ENCODE results near the gene TRIM24.
"Not testable (repeated sequence)": the region's sequence is repeated elsewhere in the genome, so short reads cannot be mapped to it uniquely, and the experiment has no call there.

TRIM24 gene

GRCh38 chr7:138499340-138499739, 39.3 kb downstream of the TRIM24 start:
- H3K79me2 ChIP-seq (ENCODE audit: low read length), result peaks cover 94% of the 10 kb centered on the region
- H3K27me3 ChIP-seq (replicated peaks; ENCODE audit: insufficient read depth, low read length), result no peaks in the 10 kb centered on the region

DNA sequence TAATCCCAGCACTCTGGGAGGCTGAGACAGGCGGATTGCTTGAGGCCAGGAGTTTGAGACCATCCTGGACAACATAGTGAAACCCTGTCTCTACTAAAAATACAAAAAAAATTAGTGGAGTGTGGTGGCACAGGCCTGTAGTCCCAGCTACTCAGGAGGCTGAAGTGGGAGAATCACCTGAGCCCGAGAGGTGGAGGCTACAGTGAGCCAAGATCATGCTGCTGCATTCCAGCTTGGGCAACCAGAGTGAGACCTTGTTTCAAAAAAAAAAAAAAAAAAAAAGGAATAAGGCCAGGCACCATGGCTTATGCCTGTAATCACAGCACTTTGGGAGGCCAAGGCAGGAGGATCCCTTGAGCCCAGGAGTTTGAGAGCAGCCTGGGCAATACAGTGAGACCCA, 40.2 kb downstream of the TRIM24 start:
- H3K9me3 ChIP-seq (replicated peaks; ENCODE audit: insufficient read depth, low read length); H3F3A ChIP-seq (ENCODE audit: insufficient read depth, low read length); H4K20me1 ChIP-seq (ENCODE audit: insufficient read depth, low read length); H3K36me3 ChIP-seq (replicated peaks; ENCODE audit: insufficient read depth, low read length); H3K4me3 ChIP-seq (ENCODE audit: low read length); H3K27ac ChIP-seq (ENCODE audit: low read length); H3K27me3 ChIP-seq (replicated peaks; ENCODE audit: insufficient read depth, low read length); H2AFZ ChIP-seq (ENCODE audit: low read length); DNase-seq; H3K4me1 ChIP-seq (ENCODE audit: low read length); H3K9ac ChIP-seq (ENCODE audit: low read length); H3K9me2 ChIP-seq (replicated peaks; ENCODE audit: insufficient read depth, low read length); H3K4me2 ChIP-seq (ENCODE audit: low read depth, low read length): not testable (repeated sequence)
- H3K79me2 ChIP-seq (ENCODE audit: low read length), result peaks cover 86% of the 10 kb centered on the region

More at GRCh38 chr7:138499340-138499739, 39.3 kb downstream of the TRIM24 start:
- Histone ChIP-seq H4K20me1 (ENCODE audit: insufficient read depth, low read length) (no peaks in the 10 kb centered on the region; the same call in 1 of the 2 replicates), H3K9ac (ENCODE audit: low read length) (no peak overlapping the region), H2AFZ (ENCODE audit: low read length) (no peak overlapping the region), H3K27ac (ENCODE audit: low read length) (no peak overlapping the region), H3K4me1 (ENCODE audit: low read length) (no peaks in the 10 kb centered on the region), H3K9me3 (replicated peaks; ENCODE audit: insufficient read depth, low read length) (no peaks in the 10 kb centered on the region), H3K36me3 (replicated peaks; ENCODE audit: insufficient read depth, low read length) (no peaks in the 10 kb centered on the region; the same call in 1 of the 2 replicates), H3K4me2 (ENCODE audit: low read depth, low read length) (no peak overlapping the region), H3K4me3 (ENCODE audit: low read length) (no peak overlapping the region), H3F3A (ENCODE audit: insufficient read depth, low read length) (no peaks in the 10 kb centered on the region), H3K9me2 (replicated peaks; ENCODE audit: insufficient read depth, low read length) (no peaks in the 10 kb centered on the region)
- DNase-seq, result no peak
- TF ChIP-seq CTCF (IDR thresholded peaks at IDR 0.05; ENCODE audit: low read length) (no peak), EZH2phosphoT487 (IDR thresholded peaks at IDR 0.05; ENCODE audit: low read length) (no peak), EZH2 (optimal IDR thresholded peaks at IDR 0.05; ENCODE audit: low read depth, low read length) (no peak)

DNA sequence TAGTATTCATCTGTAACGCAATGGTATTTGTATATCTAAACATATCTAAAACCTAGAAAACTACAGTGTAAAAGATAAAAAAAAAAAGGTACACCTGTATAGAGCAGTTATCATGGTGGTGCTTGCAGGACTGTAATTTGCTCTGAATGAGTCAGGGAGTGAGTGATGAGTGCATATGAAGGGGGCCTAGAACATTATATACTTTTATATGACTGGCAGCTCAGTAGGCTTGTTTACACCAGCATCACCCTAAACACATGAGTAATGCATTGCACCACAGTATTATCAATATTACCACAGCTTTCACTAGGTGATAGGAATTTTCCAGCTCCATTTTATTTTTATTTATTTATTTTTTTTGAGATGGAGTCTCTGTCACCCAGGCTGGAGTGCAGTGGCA, 40.8 kb downstream of the TRIM24 start:
- H3K4me1 ChIP-seq (ENCODE audit: low read length), result no peaks in the 10 kb centered on the region
- no peak overlapping the region for H3K9ac ChIP-seq (ENCODE audit: low read length)
- no peak overlapping the region for H2AFZ ChIP-seq (ENCODE audit: low read length)
- H4K20me1 ChIP-seq (ENCODE audit: insufficient read depth, low read length), result no peaks in the 10 kb centered on the region
- no peak overlapping the region for H3K27ac ChIP-seq (ENCODE audit: low read length)
- no peak for DNase-seq
- TF ChIP-seq EZH2phosphoT487 (IDR thresholded peaks at IDR 0.05; ENCODE audit: low read length), result no peak
- no peak for TF ChIP-seq CTCF (IDR thresholded peaks at IDR 0.05; ENCODE audit: low read length)
- no peak for TF ChIP-seq EZH2 (optimal IDR thresholded peaks at IDR 0.05; ENCODE audit: low read depth, low read length)
- H3K79me2 ChIP-seq (ENCODE audit: low read length), result peaks cover 86% of the 10 kb centered on the region
- H3K27me3 ChIP-seq (replicated peaks; ENCODE audit: insufficient read depth, low read length), result no peaks in the 10 kb centered on the region
- H3F3A ChIP-seq (ENCODE audit: insufficient read depth, low read length), result no peaks in the 10 kb centered on the region
- H3K36me3 ChIP-seq (replicated peaks; ENCODE audit: insufficient read depth, low read length), result no peaks in the 10 kb centered on the region; the same call in 1 of the 2 replicates
- H3K4me3 ChIP-seq (ENCODE audit: low read length), result no peak overlapping the region
- no peaks in the 10 kb centered on the region for H3K9me3 ChIP-seq (replicated peaks; ENCODE audit: insufficient read depth, low read length)
- H3K9me2 ChIP-seq (replicated peaks; ENCODE audit: insufficient read depth, low read length), result no peaks in the 10 kb centered on the region
- H3K4me2 ChIP-seq (ENCODE audit: low read depth, low read length), result no peak overlapping the region

- Histone ChIP-seq H3K4me2 (ENCODE audit: low read depth, low read length) (no peak overlapping the region), H3K36me3 (replicated peaks; ENCODE audit: insufficient read depth, low read length) (no peaks in the 10 kb centered on the region; the same call in 1 of the 2 replicates), H3K9ac (ENCODE audit: low read length) (no peak overlapping the region), H3K27me3 (replicated peaks; ENCODE audit: insufficient read depth, low read length) (no peaks in the 10 kb centered on the region), H3K79me2 (ENCODE audit: low read length) (peaks cover 85% of the 10 kb centered on the region), H3F3A (ENCODE audit: insufficient read depth, low read length) (no peaks in the 10 kb centered on the region), H3K9me2 (replicated peaks; ENCODE audit: insufficient read depth, low read length) (no peaks in the 10 kb centered on the region), H2AFZ (ENCODE audit: low read length) (no peak overlapping the region), H3K4me1 (ENCODE audit: low read length) (no peaks in the 10 kb centered on the region), H3K4me3 (ENCODE audit: low read length) (no peak overlapping the region), H3K9me3 (replicated peaks; ENCODE audit: insufficient read depth, low read length) (no peaks in the 10 kb centered on the region), H3K27ac (ENCODE audit: low read length) (no peak overlapping the region), H4K20me1 (ENCODE audit: insufficient read depth, low read length) (no peaks in the 10 kb centered on the region)
- no peak for DNase-seq
- TF ChIP-seq EZH2 (optimal IDR thresholded peaks at IDR 0.05; ENCODE audit: low read depth, low read length) (no peak), EZH2phosphoT487 (IDR thresholded peaks at IDR 0.05; ENCODE audit: low read length) (no peak), CTCF (IDR thresholded peaks at IDR 0.05; ENCODE audit: low read length) (no peak)
These were observed 42.1 kb downstream of the TRIM24 start for GRCh38 chr7:138502023-138502767.

Data from MM.1S (cell line).